ENCODE results near the gene SCFD1. TPM values are rescaled to one million over a fixed set of nuclear protein-coding genes. Genes with fewer than 3 reads are reported as not detected.
"Not testable (repeated sequence)": the region's sequence is repeated elsewhere in the genome, so short reads cannot be mapped to it uniquely, and the experiment has no call there.

The SCFD1 gene
- total RNA-seq, 3 donors from 2014 or later (not counting 1 experiment from before 2014, with no cell fraction given) = 97.0 to 106 (median 105) TPM

DNA sequence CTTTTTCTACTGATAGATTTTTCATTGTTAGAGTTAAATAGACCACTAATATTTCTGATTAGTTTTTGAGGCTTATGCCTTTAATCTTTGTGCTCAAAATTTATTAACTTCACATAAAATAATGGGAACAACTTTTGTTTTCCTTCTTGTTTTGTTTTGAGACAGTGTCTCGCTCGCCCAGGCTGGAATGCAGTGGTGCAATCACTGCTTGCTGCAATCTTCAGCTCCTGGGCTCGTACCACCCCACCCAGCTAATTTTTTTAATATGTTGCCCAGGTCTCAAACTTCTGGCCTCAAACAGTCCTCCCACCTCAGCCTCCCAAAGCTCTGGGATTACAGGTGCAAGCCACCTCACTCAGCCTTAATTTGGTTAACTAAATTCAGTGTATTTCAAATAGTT, 16.8 kb downstream of the SCFD1 start:
- DNase-seq = no peak
- no peaks in the 10 kb centered on the region for H3K4me1 ChIP-seq (ENCODE audit: control insufficient read depth, insufficient read depth, low read length)
- peaks cover 0 to 5% of the 10 kb centered on the region in 2 donors for H3K4me1 Mint-ChIP-seq
- TF ChIP-seq, protein P1, sequence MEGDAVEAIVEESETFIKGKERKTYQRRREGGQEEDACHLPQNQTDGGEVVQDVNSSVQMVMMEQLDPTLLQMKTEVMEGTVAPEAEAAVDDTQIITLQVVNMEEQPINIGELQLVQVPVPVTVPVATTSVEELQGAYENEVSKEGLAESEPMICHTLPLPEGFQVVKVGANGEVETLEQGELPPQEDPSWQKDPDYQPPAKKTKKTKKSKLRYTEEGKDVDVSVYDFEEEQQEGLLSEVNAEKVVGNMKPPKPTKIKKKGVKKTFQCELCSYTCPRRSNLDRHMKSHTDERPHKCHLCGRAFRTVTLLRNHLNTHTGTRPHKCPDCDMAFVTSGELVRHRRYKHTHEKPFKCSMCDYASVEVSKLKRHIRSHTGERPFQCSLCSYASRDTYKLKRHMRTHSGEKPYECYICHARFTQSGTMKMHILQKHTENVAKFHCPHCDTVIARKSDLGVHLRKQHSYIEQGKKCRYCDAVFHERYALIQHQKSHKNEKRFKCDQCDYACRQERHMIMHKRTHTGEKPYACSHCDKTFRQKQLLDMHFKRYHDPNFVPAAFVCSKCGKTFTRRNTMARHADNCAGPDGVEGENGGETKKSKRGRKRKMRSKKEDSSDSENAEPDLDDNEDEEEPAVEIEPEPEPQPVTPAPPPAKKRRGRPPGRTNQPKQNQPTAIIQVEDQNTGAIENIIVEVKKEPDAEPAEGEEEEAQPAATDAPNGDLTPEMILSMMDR (IDR thresholded peaks at IDR 0.05) = no peak
- H3K36me3 Mint-ChIP-seq = peaks cover 2% of the 10 kb centered on the region
- H3K36me3 ChIP-seq (ENCODE audit: control insufficient read depth, insufficient read depth, low read length) = peaks cover 54% of the 10 kb centered on the region
- no peaks in the 10 kb centered on the region for H3K27me3 Mint-ChIP-seq (ENCODE audit: low read depth in 2 of 2)
- 92% methylated on average over 3 of the region's 3 CpGs for WGBS (ENCODE audit: insufficient coverage)
- no peak overlapping the region for H3K27ac ChIP-seq (ENCODE audit: low read length)
- H3K4me3 Mint-ChIP-seq = no peak overlapping the region
- H3K4me3 ChIP-seq (ENCODE audit: low read length) = no peak overlapping the region
- ATAC-seq = no peak
- H3K27me3 ChIP-seq (ENCODE audit: control insufficient read depth, insufficient read depth, low read length) = no peaks in the 10 kb centered on the region
- H3K9me3 ChIP-seq (ENCODE audit: control insufficient read depth, insufficient read depth, low read length) = no peaks in the 10 kb centered on the region
- H3K9me3 Mint-ChIP-seq = no peaks in the 10 kb centered on the region
- H3K27ac Mint-ChIP-seq = no peak overlapping the region
- intact Hi-C loops (cut with micrococcal nuclease) = no loop called here

DNA sequence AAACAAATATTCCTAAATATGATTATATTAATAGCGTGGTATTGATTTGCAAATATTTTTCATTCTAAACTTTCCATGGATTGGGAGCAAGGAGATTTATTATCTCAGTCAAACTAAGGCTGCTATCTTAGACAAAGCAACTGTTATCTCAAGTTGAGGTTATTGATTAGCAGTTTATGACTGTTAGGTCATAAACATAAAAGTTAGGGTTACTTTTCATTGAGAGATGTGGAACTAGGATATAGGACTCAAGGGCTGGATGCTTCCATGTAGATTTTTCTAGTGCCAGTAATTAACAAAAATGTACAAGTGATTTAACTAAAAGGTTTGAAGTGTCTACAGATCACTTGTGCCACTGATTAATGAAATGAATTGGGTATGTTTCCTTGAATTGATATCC, 19.1 kb downstream of the SCFD1 start:
- Histone ChIP-seq H3K4me1 (ENCODE audit: control insufficient read depth, insufficient read depth, low read length) (no peaks in the 10 kb centered on the region), H3K9me3 (ENCODE audit: control insufficient read depth, insufficient read depth, low read length) (no peaks in the 10 kb centered on the region), H3K27ac (ENCODE audit: low read length) (no peak overlapping the region), H3K27me3 (ENCODE audit: control insufficient read depth, insufficient read depth, low read length) (no peaks in the 10 kb centered on the region), H3K36me3 (ENCODE audit: control insufficient read depth, insufficient read depth, low read length) (peaks cover 52% of the 10 kb centered on the region), H3K4me3 (ENCODE audit: low read length) (no peak overlapping the region)
- H3K9me3 Mint-ChIP-seq = peaks cover 0 to 4% of the 10 kb centered on the region in 2 donors
- ATAC-seq = no peak
- intact Hi-C loops (cut with micrococcal nuclease) = no loop called here
- no CpG with 5 or more reads among the region's 1 CpG for WGBS (ENCODE audit: insufficient coverage)
- no peak for DNase-seq
- no peak overlapping the region for H3K27ac Mint-ChIP-seq
- H3K36me3 Mint-ChIP-seq = peaks cover 25% of the 10 kb centered on the region
- no peak overlapping the region for H3K4me3 Mint-ChIP-seq
- TF ChIP-seq, protein P1 (IDR thresholded peaks at IDR 0.05) = no peak
- peaks cover 10% of the 10 kb centered on the region in 2 donors for H3K4me1 Mint-ChIP-seq
- no peaks in the 10 kb centered on the region for H3K27me3 Mint-ChIP-seq (ENCODE audit: low read depth in 2 of 2)

DNA sequence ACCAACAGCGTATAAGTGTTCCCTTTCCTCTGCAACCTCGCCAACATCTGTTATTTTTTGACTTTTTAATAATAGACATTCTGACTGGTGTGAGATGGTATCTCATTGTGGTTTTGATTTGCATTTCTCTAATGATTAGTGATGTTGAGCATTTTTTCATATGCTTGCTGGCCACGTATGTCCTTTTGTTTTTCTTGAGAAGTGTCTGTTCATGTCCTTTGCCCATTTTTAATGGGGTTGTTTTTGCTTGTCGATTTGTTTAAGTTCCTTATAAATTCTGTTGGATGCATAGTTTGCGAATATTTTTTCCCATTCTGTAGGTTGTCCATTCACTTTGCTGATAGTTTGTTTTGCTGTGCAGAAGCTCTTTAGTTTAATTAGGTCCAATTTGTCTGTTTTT, 22.3 kb downstream of the SCFD1 start:
- H3K27me3 Mint-ChIP-seq (ENCODE audit: low read depth in 2 of 2); H3K4me3 ChIP-seq (ENCODE audit: low read length); H3K27ac Mint-ChIP-seq; H3K27me3 ChIP-seq (ENCODE audit: control insufficient read depth, insufficient read depth, low read length); intact Hi-C loops (cut with micrococcal nuclease); H3K4me1 ChIP-seq (ENCODE audit: control insufficient read depth, insufficient read depth, low read length); DNase-seq; H3K27ac ChIP-seq (ENCODE audit: low read length); H3K9me3 Mint-ChIP-seq; ATAC-seq; H3K9me3 ChIP-seq (ENCODE audit: control insufficient read depth, insufficient read depth, low read length); H3K4me3 Mint-ChIP-seq: not testable (repeated sequence)
- peaks cover 44% of the 10 kb centered on the region for H3K36me3 ChIP-seq (ENCODE audit: control insufficient read depth, insufficient read depth, low read length)
- Mint-ChIP-seq H3K36me3 (peaks cover 35% of the 10 kb centered on the region), H3K4me1 (peaks cover 14 to 18% of the 10 kb centered on the region in 2 donors)
- WGBS (ENCODE audit: insufficient coverage) = 94% methylated on average over 3 of the region's 5 CpGs

DNA sequence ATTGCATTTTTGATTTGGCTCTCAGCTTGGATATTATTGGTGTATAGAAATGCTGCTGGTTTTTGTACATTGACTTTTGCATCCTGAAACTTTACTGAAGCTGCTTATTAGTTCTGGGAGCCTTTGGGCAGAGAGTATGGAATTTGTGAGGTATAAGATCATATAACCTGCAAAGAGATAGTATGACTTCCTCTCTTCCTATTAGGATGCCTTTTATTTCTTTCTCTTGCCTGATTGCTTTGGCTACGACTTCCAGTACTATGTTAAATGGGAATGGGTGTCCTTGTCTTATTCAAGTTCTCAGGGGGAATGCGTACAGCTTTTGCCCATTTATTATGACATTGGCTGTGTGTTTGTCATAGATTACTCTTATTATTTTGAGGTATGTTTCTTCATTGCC, 23.5 kb downstream of the SCFD1 start:
- Mint-ChIP-seq H3K27me3 (ENCODE audit: low read depth in 2 of 2) (no peaks in the 10 kb centered on the region), H3K27ac (peak overlapping the region in 1 of 2 donors; percentile 8), H3K9me3 (peaks cover 0 to 4% of the 10 kb centered on the region in 2 donors), H3K4me3 (no peak overlapping the region), H3K36me3 (peaks cover 41% of the 10 kb centered on the region), H3K4me1 (peaks cover 14 to 18% of the 10 kb centered on the region in 2 donors)
- Histone ChIP-seq H3K27me3 (ENCODE audit: control insufficient read depth, insufficient read depth, low read length) (no peaks in the 10 kb centered on the region), H3K4me1 (ENCODE audit: control insufficient read depth, insufficient read depth, low read length) (no peaks in the 10 kb centered on the region), H3K9me3 (ENCODE audit: control insufficient read depth, insufficient read depth, low read length) (no peaks in the 10 kb centered on the region), H3K4me3 (ENCODE audit: low read length) (no peak overlapping the region), H3K27ac (ENCODE audit: low read length) (no peak overlapping the region), H3K36me3 (ENCODE audit: control insufficient read depth, insufficient read depth, low read length) (peaks cover 47% of the 10 kb centered on the region)
- WGBS (ENCODE audit: insufficient coverage) = 98% methylated on average over 2 of the region's 2 CpGs
- TF ChIP-seq, protein P1 (IDR thresholded peaks at IDR 0.05) = no peak
- intact Hi-C loops (cut with micrococcal nuclease) = no loop called here
- no peak for ATAC-seq
- no peak for DNase-seq
